M059J (cell line): ENCODE results near the gene MTCH1. TPM values are rescaled to one million over a fixed set of nuclear protein-coding genes. Genes with fewer than 3 reads are reported as not detected.
A peak's percentile ranks its signal among the peaks of the same experiment; 100 is the strongest.

Experiments
- DNase-seq: peaks from one replicate; pipeline ENCODE4 v3.0.0-alpha.2; 2012; ENCODE audit warnings: low read depth
- total RNA-seq: library from RNA; depleted of rRNA; stranded (reverse); fragments of >200 nt; shearing (Covaris generic); gene quantifications from 2 replicates; pipeline ENCODE4 v1.2.3, GENCODE V29; 2014

The MTCH1 gene
- total RNA-seq, 1 experiment from 2014 or later = 490 TPM

DNA sequence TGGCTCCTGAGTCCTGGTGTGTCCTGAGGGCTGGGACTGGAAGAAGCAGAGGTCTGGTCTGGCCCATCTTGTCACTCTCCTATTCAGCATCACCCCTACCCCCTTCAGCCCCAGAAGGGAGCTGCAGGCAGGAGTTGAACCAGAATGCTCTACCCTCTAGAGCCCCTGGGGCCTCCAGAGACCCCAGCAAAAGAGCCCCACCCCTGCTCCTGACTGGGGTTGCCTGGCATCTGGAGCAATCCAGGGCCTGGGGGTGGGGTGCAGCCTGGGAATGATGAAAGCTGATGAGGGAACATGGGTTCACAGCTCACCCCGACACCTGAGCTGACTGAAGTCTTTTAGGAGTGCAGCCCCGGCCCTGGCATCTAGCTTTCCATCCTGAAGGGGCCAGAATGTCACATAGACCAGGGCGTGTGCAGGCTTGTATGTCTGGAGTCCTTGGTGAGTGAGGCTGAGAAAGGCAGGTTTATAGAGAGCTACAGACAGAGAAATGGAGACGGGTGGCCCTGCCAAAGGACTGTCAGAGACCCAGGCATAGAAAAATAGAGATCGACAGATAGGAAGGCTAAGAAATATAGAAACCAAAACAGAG, 31.7 kb upstream of the MTCH1 start:
- DNase-seq = no peak

DNA sequence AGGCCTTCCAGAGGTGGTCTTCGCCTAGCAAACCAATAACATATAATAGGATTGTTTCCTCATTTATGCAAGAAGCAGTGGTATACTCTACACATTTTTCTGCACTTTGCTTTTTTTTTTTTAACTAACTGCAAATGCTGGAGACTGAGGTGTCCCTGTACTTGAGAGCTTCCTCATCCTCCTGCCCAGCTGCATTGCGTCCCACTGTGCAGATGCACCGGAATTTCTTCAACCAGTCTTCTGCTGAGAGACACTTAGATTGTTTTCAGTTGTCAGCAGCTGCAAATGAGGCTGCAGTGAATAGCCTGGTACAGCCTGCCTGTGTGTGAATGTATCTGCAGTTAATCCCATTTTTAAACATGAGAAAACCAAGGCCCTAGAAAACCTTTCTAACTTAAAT, 31.0 kb upstream of the MTCH1 start:
- DNase-seq = no peak

DNA sequence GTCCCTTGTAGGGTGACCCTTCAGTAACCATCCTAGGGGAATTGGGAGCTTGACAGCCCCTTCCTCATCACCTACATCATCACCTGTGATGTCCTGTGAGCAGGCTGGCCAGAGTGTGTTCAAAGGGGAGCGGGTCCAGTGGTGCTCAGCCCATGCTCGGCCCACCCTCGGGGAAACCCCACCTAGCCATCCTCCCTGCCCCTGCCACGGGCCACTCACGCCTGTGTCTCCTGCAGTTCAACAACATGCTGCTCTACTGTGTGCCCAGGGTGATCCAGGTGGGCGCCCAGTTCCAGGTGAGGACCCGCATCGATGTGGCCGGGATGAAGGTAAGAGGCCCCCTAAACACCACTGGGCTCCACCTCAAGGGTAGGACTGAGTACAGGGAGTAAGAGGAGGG, 29.5 kb upstream of the MTCH1 start:
- DNase-seq = no peak

DNA sequence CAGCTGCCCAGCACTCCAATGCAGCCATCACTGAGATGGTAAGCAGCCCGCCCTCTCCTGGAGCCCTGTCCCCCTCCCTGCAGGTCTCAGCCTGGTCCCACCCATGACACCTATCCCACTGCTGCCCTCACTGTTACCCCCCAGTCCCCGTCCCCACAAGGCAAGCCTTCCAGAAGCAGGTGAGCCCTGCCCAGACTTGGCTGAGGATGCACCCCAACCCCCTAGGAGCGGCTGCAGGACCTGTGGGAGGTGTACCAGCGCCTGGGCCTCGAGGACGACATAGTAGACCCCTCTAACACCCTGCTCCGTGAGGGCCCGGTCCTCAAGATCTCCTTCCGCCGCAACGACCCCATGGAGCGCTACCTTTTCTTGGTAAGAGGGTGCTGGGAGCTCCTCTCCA, 28.7 kb upstream of the MTCH1 start:
- no peak for DNase-seq

DNA sequence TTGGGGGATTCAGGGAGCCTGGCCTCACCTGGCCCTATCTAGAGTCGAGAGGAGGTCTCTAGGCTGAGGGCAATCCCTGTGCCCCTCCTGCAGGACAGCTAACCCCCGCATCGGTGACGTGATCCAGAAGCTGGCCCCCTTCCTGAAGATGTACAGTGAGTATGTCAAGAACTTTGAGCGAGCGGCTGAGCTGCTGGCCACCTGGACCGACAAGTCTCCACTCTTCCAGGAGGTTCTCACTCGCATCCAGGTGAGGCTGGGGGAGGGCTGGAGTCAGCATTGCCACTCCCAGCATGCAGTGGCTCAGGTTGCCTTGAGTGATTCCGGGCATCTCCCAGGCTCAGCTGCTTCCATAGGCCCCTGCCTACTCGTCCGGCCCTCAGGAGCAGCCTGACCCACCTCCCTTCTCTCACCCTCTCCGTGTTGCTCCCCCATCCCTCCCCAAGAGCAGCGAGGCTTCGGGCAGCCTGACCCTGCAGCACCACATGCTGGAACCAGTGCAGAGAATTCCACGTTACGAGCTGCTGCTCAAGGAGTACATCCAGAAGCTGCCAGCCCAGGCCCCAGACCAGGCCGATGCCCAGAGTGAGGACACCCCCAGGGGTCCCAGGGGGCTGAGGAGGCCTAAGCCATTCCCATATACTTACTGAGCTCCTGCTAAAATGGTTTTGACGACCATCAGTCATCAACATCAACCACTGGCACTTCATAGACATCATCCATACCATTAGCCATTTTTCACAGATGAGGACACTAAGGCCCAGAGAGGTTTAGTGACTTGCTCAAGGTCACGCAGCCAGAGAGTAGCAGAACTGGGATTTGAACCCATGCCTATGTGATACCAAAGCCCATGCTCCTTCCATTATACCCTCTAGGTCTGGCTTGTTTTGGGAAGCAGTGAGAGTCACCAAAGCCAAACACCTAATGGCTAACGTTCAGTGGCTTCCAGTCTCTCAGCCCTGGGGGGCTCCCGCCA, 27.8 kb upstream of the MTCH1 start:
- DNase-seq = no peak

DNA sequence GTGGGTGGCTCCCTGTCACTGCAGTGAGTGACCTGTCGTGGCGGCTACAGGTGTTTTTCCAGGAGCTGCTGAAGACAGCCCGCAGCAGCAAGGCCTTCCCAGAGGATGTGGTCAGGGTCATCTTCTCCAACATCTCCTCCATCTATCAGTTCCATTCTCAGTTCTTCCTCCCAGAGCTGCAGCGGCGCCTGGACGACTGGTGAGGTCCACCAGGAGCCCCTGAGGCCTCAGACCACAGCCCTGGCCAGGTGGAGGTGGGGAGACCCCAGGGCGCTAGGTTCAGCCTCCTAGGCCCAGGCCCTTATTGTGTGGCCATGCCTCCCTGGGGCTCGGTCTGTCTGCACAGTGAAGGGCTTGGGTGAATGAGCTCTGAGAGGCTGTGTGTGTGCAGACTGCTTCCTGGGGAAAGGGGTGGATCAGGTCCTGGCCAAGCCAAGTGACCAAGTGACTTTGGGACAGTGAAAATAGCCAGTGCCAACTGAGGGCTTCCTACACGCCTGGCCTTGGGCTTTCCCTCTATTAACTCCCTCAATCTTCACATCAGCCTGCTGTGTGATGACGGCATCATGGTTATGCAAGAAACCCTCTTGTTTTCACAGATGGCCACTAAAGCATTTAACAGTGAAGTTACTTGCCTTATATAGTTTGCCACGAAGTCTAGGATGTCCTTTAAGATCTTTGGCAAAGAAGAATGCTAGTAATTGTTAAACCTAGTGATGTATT, 25.8 kb upstream of the MTCH1 start:
- no peak for DNase-seq

DNA sequence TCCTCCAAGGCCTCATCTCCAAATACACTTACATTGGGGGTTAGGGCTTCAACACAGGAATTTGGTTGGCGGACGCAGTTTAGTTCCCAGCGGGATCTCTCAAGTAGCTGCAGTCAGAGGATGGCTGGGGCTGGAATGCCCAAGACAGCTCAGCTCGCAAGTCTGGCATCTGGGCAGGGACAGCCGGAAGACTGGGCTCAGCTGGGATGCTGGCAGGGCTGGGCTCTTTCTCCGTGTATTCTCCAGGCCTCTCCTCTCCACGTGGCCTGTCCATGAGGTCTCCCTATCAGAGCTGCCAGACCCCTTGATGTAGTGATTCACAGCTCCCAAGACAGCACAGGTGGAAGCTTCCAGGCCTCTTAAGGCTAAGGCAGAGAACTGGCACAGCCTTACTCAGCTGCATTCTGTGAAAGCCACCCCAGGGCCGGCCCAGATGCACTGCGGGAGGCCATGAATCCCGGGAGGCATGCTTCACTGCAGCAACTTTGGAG, 24.5 kb upstream of the MTCH1 start:
- no peak for DNase-seq

DNA sequence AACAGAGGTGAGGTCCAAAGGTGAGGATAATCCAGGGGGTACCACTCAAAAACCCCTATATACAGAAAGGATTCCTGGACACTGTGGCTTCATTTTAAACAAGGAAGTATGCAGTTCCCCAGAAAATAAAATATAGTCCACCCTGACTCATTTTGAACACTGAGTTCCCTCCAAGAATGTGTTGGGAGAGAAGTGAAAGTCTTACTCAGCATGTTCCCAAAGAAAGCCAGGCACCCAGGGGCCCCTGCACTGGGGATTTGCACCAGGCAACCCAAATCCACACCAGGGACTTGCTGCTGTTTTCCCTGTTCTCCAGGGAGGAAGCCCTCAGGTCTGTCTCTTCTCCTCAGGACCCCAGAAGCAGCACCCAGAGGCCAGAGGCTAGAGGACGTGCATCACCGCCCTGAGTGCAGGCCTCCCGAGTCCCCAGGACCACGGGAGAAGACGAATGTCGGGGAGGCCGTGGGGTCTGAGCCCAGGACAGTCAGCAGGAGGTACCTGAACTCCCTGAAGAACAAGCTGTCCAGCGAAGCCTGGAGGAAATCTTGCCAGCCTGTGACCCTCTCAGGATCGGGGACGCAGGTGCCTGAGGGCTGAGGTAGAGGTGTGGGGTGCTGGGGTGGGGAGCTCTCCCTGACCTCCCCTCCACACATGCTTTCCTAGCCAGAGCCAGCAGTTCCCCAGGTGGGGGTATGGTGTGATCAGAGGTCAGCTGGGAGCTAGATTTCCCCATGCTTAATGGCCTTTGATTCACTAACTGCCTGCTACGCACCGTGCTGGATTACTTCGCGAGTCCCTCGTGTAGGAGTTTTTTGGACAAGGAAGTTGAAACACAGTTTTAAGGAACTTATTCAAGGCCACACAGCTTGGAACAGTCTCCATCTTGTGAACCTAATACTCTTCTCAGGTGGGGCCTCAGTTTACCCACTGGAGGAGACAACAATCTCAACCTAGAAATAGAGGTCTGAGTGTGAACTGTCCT, 22.8 kb upstream of the MTCH1 start:
- no peak for DNase-seq

DNA sequence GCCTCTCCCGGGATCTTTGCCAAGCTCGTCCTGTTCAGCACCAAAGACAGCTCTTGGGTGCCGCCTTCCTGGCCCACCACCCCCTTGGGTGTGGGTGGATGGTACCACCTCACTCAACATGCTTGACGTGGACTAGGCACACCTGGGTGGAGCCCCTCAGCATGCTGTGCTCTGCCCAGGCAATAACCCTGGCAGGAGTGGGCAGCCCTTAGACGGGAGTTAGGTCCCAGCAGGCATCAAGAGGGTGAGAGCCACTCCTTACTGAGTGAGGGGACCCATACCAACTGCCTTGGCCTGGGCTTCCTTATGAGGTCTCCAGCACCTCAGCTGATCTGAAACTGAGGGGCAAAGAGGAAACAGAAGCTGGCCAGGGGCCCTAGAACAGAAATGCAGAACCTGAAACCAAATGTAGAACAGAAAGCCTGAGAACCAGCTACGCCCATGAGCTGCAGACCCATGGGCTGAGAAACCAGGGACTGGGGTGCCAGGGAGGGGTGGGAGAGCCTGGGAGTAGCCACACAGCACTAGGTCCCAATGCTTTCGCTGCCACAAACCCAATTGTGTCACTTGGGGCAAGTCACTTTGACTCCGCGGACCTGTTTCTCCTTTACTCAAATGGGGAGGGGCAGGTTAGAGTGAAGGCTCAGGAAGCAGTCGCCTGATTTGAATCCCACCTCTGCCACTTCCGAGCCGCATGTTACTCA, 21.5 kb upstream of the MTCH1 start:
- no peak for DNase-seq

DNA sequence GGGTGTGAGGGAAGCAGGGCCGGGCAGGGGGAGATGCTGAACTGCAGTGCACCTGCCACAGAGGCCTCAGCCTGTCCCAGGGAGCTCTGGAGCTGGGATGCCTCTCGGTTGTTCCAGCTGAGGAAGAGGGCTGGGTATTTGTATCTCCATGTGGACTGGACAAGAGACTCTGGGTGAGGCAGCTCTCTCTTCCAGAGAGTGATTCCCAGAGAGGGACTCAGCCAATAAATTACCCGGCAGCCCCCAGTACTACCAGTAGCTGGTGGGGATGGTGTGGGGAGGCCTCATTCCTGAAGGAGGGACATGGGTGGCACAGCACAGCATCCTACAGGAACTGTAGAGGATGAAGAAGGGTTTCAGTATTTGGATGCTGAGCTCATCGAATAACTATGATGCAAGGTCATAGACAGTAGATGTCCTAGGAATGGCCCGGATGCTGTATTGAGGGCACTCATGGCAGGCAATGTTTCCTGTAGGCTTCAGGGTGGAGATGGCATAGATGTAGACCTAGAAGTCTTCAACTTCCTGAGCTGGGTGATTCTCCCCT, 20.9 kb upstream of the MTCH1 start:
- DNase-seq = peak; percentile 55

DNA sequence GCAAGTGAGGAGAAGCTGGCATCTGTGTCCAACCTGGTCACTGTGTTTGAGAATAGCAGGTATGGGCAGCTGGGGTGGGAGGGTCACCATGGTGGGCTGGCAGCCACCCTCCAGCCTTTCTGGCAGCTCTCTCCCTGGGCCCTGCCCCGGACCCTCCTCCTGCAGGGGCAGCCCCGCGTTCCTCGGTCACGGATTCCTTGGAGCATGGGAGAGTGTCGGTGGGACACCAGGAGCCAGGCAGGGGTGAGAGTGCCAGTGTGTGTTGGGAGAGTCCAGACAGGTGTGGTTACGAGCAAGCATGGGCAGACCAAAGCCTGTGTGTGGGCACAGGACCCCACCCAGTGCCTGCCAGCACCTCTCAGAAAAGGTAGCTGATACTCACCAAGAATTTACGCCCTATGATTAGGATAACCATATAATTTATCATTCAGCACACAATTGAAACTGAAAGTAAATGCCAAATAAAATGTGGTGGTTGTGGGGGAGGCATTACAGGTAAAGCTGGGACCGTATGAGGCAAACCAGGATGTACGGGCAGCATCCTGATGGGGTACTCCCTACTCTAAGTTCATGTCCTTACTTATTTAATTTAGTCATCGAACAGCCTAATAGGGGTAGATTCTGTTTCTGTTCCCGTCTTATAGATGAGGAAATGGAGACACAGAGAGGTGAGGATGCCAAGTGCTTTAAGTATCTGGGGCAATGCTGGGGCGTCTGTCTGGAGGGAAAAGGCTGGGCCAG, 20.0 kb upstream of the MTCH1 start:
- DNase-seq = no peak

DNA sequence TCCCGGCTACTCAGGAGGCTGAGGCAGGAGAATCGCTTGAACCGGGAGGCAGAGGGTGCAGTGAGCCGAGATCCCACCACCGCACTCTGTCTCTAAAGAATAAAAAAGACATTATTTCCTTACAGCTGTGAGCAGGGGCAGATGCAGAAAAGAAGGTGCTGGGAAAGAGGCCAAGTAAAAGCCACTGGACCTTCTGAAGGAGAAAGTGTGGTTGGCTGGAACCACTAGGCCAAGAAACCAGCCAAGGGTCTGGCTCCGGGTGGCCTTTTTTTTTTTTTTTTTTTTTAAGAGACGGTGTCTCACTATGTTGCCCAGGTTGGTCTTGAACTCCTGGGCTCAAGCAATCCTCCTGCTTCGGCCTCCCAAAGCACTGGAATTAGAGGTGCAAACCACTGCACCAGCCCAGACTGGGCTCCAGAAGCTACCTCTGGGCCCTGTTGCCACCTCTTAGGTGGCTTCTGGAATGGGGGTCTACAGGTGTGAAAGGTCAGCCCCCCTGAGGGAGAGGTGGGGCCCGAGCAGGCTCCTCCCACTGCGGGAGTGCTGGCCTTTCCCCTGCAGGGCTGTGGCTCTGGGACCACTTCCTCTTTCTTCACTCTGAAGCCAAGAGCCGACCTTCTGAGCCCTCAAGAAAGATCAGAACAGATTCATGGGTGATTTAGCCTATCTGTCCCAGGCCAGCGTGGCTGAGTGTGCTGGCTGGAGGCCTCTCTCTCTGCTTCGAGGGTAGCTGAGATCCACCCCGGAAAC, 19.2 kb upstream of the MTCH1 start, which contains the start of gene FGD2:
Gene FGD2 (plus strand): TSS at position 595 of the 750 bp plus-strand sequence. CDS start 163 bp downstream, outside the sequence.
- DNase-seq = no peak

DNA sequence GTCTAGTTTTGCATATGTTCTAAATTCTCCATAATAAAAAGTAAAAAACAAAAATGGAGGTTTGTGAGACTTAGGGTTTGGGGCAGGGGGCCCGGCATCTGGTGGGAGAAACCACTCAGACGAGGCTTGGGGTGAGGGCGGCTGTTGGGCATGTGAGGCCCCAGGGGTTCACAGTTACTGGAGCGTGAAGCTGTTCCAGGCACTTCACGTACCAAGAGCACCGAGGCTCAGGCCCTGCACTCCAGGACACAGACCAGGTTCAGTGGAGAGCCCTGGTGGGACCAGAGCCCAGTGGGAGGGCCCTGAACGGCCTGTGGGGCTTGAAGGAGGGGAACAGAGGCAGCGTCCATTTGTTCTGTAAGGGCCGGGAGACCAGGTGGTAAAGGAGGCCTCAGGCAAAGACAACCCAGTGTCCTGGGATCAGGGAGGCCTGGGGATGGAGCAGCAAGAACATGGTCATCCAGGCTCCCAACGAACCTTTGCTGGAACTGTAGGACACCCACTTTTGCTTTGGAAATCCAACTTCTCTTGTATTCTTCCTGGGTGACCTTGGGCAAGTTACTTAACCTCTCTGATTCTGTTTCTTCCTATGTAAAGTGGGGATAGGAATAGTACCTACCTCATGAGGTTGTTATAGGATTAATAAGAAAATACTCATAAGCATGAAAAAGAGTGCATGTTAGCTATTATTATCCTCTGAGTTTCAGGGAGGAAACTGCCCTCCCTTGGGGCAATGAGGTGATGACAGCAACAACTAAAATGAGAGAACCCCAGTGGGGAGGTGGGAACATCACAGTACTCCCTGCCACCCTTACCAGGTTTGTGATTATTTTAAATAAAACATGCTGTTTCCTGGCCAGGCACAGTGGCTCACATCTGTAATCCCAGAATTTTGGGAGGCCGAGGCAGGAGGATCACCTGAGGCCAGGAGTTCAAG, 18.3 kb upstream of the MTCH1 start:
- no peak for DNase-seq

DNA sequence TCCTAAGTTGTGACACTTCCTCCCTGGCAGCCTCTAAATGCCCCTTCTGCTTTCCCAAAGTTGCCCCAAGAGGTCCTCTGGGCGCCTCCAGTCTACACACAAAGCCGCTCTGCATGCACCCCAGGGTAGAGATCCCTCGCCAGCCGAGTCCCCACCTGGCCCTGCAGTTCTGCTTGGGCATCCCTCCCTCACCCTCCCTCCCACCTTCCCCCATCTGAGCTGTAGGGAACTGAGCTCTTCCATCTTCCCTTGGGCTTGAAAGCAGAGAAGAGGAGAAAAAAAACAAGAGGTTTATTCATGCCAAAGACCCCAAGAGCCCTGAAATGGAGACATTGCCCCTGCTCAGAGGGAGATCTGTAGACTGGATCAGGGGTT, 13.7 kb upstream of the MTCH1 start:
- no peak for DNase-seq

DNA sequence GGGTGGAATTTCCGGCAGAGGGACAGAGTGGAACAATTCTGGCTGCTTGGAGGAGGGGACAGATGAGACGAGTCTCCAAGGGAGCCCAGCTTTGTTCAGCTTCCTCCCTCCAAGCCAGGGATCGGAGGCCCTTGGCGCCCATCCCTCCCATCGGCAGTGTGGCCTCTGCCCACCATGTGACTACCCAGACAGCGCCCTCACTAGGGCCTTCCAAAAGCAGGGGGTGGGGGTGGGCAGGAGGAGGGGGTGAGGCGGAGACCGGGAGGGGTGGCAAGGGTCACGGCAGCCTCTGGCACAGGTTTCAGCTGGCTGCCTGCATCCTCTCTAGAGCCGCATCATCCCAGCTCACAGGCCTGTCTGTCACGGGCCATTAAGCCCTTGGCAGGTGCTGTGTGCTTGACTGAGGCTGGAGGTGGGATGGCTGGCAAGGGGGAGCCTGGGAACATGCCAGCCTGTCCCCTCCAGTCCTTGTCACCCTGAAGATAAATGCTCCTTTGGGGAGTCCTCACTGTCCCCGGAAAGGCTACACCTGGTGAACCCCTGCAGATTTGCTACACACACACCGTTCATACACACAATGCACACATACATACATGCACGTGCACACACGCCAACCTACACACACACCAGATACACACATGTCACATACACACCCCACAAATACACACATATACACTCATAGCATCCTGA, 13.2 kb upstream of the MTCH1 start:
- no peak for DNase-seq

DNA sequence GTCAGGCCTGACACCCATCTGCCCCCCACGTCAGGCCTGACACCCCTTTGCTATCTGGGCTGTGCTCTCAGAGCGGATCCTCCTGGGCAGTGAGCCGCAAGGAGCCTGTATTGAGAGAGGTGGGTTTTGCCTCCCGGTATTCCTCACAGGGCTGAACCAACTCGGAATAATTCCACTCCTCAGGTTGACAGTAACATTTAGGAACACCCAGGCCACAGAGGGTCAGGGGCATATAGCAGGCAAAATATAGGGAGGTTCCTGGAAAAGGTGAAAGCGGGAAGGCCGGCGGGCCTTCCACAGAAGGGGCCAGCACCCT, 12.7 kb upstream of the MTCH1 start:
- no peak for DNase-seq
